NT2/D1 (cell line): Measurements from ENCODE around the gene ZYG11B.
"Not testable (repeated sequence)": the region's sequence is repeated elsewhere in the genome, so short reads cannot be mapped to it uniquely, and the experiment has no call there.

ENCODE experiments used
- DNase-seq: peaks from one replicate; pipeline ENCODE4 v3.0.0-alpha.2; 2011; ENCODE audit warnings: low read depth, low spot score
- H3K27me3 ChIP-seq: 2 replicates; pipeline ENCODE4 v1.6.0; 2011; ENCODE audit warnings: mild to moderate bottlenecking; ENCODE audit not compliant: insufficient read length, insufficient read depth
- H3K36me3 ChIP-seq: 2 replicates; pipeline ENCODE4 v1.6.1; 2011; ENCODE audit warnings: mild to moderate bottlenecking, low read length, mixed read lengths; ENCODE audit not compliant: insufficient read depth, insufficient read length
- H3K4me1 ChIP-seq: 2 replicates; pipeline ENCODE4 v1.5.1; 2011; ENCODE audit not compliant: insufficient read depth, insufficient read length
- H3K4me3 ChIP-seq: 2 replicates; pipeline ENCODE4 v1.5.1; 2011; ENCODE audit warnings: low read depth; ENCODE audit not compliant: insufficient read length
- H3K9ac ChIP-seq: 2 replicates; pipeline ENCODE4 v1.6.0; 2011; ENCODE audit warnings: low read depth; ENCODE audit not compliant: insufficient read length
- H3K9me3 ChIP-seq: 2 replicates; pipeline ENCODE4 v1.5.1; 2011; ENCODE audit warnings: mild to moderate bottlenecking, low read length; ENCODE audit not compliant: insufficient read depth
- SUZ12 ChIP-seq: IDR thresholded peaks from 2 replicates; pipeline ENCODE4 v1.6.1; 2011; ENCODE audit not compliant: insufficient read length, insufficient read depth; ENCODE audit errors: extremely low read depth
- YY1 ChIP-seq: IDR thresholded peaks from 2 replicates; pipeline ENCODE4 v1.6.1; 2011; ENCODE audit not compliant: insufficient read length, insufficient read depth
- ZNF274 ChIP-seq: IDR thresholded peaks from 2 replicates; pipeline ENCODE4 v1.6.1; 2011; ENCODE audit warnings: mild to moderate bottlenecking, low read depth, low read length

The ZYG11B gene

DNA sequence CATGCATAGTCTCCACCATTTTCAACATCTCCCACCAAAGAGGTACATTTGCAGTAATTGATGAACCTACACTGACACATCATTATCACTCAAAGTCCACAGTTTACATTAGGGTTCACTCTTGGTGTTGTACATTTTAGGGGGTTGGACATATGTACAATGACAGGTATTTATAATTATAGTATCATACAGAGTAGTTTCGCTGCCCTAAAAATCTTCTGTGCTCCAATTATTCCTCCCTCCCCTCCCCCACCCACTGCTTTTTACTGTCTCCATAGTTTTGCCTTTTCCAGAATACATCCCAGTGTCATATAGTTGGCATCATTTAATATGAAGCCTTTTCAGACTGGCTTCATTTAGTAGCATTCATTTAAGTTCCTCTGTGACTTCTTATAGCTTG, 41.7 kb upstream of the ZYG11B start:
- peaks cover 2% of the 10 kb centered on the region for H3K4me1 ChIP-seq
- DNase-seq: no peak
- H3K4me3 ChIP-seq: no peak overlapping the region
- peaks cover 41% of the 10 kb centered on the region for H3K36me3 ChIP-seq
- H3K27me3 ChIP-seq: no peaks in the 10 kb centered on the region
- H3K9me3 ChIP-seq: no peaks in the 10 kb centered on the region
- no peak for TF ChIP-seq YY1
- no peak for TF ChIP-seq SUZ12
- TF ChIP-seq ZNF274: no peak
- H3K9ac ChIP-seq: no peak overlapping the region

DNA sequence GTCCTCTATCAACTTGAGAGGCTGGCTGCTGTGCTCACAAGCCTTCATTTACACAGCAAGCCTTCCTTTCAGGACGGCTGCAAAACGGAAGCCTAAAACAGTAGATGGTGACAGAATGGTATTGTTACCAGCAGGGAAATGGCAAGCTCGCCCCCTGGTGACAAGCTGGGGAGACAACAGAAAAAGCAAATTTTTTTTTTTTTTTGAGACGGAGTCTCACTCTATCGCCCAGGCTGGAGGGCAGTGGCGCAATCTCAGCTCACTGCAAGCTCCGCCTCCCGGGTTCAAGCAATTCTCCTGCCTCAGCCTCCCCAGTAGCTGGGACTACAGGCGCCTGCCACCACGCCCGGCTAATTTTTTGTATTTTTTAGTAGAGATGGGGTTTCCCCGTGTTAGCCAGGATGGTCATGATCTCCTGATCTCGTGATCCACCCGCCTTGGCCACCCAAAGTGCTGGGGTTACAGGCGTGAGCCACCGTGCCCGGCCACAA, 39.9 kb upstream of the ZYG11B start:
- DNase-seq: peak; percentile 80
- H3K4me1 ChIP-seq, H3K9me3 ChIP-seq, H3K9ac ChIP-seq, H3K4me3 ChIP-seq, H3K27me3 ChIP-seq: not testable (repeated sequence)
- peaks cover 57% of the 10 kb centered on the region for H3K36me3 ChIP-seq

DNA sequence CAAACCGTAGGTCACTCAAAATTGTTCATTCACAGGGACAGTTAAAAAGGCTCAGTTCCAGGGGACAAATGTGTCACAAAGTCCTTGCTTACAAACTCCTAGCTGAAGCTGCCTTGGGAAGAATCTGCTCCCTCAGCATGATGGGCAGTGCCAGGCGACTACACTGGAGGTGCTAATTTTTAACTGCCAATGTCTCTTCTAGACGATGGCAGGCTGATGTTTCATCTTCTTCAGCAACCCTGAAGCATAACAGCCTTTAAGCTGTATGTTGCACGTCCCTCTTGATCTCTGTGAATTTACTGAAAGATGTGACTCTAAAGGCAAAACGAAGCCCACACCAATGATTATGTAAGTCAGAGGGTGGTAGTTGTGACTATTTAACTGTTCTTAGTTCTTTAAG, 39.4 kb upstream of the ZYG11B start:
- no peak for DNase-seq
- TF ChIP-seq ZNF274 (no peak), YY1 (no peak), SUZ12 (no peak)
- Histone ChIP-seq H3K4me3 (no peak overlapping the region), H3K9me3 (no peaks in the 10 kb centered on the region), H3K27me3 (no peaks in the 10 kb centered on the region), H3K36me3 (peaks cover 60% of the 10 kb centered on the region), H3K9ac (no peak overlapping the region), H3K4me1 (no peaks in the 10 kb centered on the region)

DNA sequence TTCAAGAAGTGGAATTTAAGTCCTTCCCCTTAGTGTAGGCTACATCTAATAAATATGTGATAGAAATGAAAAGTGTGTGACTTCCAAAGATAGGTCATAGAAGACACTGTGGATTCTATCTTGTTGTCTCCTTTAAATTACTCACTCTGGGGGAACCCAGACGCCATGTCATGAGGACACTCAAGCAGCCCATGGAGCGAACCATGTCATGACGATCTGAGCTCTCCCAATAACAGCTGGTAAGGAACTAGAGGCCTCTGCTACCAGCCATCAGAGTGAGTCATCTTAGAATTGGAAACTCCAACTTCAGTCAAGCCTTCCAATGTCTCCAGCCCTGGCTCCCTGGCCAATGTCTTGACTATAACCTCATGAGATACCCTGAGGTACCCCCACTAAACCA, 34.4 kb upstream of the ZYG11B start:
- DNase-seq: no peak
- Histone ChIP-seq H3K36me3 (peaks cover 82% of the 10 kb centered on the region), H3K27me3 (no peaks in the 10 kb centered on the region), H3K9me3 (no peaks in the 10 kb centered on the region), H3K4me3 (no peak overlapping the region), H3K9ac (no peak overlapping the region), H3K4me1 (no peaks in the 10 kb centered on the region)
- no peak for TF ChIP-seq ZNF274
- no peak for TF ChIP-seq SUZ12
- no peak for TF ChIP-seq YY1

DNA sequence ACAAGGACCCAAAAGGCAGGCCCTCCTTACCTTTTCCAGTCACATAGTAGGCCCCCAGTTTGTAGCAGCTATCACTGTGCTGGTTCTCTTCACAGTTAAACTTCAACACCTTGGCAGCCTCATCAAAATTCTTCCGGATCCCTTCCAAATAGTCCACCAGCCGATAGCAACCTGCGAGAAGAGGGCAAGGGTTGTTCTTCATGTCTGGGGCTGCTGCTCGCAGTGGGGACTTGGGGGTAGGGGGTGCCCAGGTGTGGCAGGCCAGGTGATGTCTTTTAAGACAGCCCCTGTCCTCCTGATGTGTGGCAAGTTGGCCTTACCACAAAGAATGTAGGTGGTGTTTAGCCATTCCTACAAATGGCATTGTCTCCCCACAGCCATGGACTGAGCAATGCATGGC, 33.6 kb upstream of the ZYG11B start:
- Histone ChIP-seq H3K27me3 (no peaks in the 10 kb centered on the region), H3K36me3 (peaks cover 78% of the 10 kb centered on the region), H3K4me1 (no peaks in the 10 kb centered on the region), H3K9ac (no peak overlapping the region), H3K9me3 (no peaks in the 10 kb centered on the region), H3K4me3 (no peak overlapping the region)
- TF ChIP-seq YY1 (no peak), SUZ12 (no peak), ZNF274 (no peak)
- DNase-seq: no peak

DNA sequence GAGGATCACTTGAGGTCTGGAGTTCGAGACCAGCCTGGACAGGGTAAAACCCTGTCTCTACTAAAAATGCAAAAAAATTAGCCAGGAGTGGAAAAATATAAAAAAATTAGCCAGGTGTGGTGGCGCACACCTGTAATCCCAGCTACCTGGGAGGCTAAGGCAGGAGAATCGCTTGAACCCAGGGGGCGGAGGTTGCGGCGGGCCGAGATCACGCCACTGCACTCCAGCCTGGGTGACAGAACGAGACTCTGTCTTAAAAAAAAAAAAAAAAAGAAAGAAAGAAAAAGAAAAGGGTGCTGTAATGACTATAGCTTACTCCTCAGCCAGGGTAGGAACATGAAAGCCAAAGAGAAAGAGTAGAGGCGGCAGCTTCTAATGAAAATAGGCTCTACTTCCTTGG, 32.9 kb upstream of the ZYG11B start:
- H3K36me3 ChIP-seq: peaks cover 71% of the 10 kb centered on the region
- not testable (repeated sequence) for H3K9ac ChIP-seq, H3K4me3 ChIP-seq, H3K27me3 ChIP-seq, H3K4me1 ChIP-seq, DNase-seq, H3K9me3 ChIP-seq

DNA sequence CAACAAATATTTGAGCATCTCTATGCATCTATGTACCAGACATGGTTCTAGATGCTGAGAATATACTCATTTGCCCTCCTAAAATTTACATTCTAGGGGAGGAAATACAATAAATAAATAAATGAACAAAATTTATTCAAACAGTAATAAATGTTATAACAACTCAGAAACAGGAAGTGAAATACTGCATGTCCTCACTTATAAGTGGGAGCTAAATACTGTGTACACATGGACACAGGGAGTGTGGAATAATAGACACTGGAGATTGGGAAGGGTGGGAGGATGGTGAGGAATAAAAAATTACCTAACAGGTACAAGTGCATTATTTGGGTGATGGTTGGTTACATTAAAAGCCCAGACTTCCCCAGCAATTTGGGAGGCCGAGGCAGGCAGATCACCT, 32.4 kb upstream of the ZYG11B start:
- H3K27me3 ChIP-seq: no peaks in the 10 kb centered on the region
- no peaks in the 10 kb centered on the region for H3K9me3 ChIP-seq
- peaks cover 66% of the 10 kb centered on the region for H3K36me3 ChIP-seq
- no peak overlapping the region for H3K4me3 ChIP-seq
- peaks cover 3% of the 10 kb centered on the region for H3K4me1 ChIP-seq
- no peak overlapping the region for H3K9ac ChIP-seq
- no peak for DNase-seq
- TF ChIP-seq SUZ12 (no peak), YY1 (no peak), ZNF274 (no peak)

DNA sequence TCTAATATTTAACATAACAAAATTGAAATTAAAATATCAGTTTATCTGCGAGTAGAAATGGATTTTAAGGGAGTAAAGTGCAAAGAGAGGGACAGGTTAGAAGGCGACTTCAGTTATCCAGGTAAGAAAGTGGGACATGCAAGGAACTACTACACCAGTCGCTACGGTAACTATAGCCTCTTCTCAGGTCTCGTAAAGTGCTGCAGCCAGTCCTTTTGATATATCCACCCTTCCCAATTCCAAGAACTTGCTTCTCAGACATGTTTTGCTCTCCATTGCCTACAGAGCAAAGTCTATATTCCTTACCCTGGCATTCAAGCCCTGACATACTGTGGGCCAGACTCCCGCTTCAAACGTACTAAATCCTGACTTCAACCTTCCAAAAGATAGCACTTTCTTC, 30.6 kb upstream of the ZYG11B start:
- Histone ChIP-seq H3K9ac (no peak overlapping the region), H3K4me1 (peaks cover 3% of the 10 kb centered on the region), H3K4me3 (no peak overlapping the region), H3K9me3 (no peaks in the 10 kb centered on the region), H3K27me3 (no peaks in the 10 kb centered on the region), H3K36me3 (peaks cover 56% of the 10 kb centered on the region)
- DNase-seq: no peak
- TF ChIP-seq ZNF274 (no peak), YY1 (no peak), SUZ12 (no peak)
